ENCODE data around the gene FSTL4.
"Not testable (repeated sequence)": the region's sequence is repeated elsewhere in the genome, so short reads cannot be mapped to it uniquely, and the experiment has no call there.

Gene FSTL4

DNA sequence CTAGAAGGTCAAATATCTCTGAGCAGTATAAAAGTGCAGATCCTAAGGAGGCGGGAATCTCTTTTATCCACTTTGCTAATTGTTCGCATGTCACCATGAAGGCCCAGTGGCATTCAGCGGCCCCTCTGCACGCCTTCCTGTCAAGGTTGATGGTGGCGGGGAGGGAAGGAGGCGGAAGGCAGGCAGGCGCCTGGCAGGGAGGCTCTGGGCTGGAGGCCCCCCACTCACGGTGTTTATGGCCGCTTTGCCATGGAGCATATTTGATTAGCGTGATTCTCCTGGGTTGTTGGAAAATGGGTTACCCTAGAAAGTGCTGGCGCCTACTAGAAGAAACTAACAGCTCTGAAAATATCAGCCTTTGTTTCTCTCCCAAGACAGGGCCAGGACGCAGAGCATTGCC lies 209.6 kb downstream of the FSTL4 start:
- no peak for DNase-seq (ENCODE audit: low read depth)

DNA sequence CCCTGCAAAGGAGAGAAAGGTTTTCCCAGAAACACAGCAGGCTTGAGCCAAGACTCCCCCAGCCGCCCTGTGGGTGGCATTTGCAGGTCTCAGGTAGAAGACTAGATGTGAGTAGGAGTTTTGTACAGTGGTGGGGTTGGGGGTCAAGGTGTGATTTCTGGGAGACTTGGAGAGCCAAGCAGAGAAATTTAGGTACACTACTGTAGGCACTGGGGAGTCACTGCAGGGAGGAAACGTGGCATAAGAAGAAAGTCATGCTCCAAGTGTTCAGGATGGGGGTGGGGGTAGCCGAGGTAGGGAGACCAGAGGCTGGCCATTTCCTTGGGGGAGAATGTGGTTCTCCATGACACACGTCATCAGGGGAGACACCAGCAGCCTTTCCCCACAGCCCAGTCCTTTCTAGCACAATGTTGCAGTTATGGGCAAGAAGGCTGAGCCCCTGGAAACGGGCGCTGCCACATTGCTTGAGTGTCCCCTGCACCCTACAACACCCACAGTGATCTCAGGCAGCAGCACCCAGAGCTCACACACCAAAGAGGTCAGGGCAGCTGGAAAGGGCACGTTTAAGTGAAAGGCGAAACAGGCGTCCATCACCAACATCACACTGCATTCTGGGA lies 210.5 kb downstream of the FSTL4 start:
- no peak for DNase-seq (ENCODE audit: low read depth)

DNA sequence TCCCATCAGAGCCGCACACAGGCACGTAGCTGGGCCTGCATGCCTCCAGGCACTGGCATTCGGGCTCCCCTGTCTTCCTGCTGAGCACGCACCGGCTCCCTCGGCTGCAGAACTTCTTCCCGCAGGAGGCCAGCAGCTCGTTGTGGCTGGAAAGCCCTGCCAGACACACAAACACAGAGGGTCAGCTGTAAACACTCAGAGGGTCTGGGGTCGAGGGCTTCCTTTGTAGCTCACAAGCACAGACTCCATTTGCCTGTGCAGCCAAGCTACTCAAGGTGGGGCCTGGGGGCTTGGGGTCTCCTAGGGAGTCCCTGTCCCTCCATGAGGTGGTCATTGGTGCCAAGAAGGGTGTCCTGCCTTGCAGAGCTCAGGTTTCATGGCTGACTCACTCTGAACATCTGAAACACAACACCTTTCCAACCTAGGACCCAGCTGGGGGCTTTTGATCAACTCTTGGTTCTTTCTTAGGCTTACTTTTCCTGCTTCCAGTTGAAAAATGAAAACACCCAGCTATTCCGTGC lies 211.4 kb downstream of the FSTL4 start:
- DNase-seq (ENCODE audit: low read depth): no peak

DNA sequence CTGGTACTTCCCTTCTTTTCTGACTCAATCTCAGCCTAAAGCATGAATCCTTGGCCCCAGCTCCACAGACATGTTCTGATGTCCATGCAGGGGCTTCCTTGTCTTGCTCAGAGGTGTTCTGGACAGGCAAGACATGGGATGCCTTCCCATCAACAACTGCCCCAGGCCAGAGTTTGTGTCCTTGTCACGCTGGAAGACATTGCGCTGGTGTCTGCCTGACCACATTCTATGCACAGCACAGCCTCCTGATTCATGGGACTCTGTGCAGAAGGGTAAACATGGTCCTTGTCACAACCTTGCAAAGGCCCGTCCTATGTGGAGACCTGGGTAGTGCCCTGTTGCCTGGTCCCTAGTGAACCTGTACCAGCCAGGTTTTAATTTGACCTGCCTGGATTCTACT lies 212.2 kb downstream of the FSTL4 start:
- no peak for DNase-seq (ENCODE audit: low read depth)

DNA sequence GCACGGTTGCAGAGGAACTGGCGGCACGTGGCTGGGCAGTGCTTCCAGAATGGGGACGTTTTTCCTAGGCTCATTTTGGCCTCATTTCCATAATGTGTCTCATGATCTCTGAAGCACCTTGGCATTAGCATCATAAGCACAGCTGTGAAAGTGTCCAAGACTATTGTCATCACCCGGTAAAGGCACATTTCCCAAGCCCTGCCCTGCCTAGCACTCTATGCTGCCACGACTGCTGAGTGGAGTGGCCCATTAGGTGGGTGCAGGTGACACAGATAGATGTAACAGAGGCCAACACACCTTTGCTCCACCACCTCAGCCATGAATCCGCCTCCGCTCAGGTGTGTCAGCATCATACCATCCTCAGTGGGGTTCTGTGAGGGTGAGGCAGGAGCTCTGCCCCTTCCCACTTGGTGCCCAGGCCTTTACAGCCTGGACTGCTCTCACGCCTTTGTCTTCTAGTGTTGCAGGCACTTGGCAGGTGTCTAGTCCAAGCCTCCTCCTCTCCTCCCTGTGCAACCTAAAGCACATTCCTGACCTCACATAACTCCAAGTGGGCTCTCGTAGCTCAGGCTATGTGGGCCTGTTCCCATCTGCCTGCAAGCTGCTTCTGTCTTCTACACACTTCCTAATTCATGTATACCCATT lies 213.0 kb downstream of the FSTL4 start:
- no peak for DNase-seq (ENCODE audit: low read depth)

DNA sequence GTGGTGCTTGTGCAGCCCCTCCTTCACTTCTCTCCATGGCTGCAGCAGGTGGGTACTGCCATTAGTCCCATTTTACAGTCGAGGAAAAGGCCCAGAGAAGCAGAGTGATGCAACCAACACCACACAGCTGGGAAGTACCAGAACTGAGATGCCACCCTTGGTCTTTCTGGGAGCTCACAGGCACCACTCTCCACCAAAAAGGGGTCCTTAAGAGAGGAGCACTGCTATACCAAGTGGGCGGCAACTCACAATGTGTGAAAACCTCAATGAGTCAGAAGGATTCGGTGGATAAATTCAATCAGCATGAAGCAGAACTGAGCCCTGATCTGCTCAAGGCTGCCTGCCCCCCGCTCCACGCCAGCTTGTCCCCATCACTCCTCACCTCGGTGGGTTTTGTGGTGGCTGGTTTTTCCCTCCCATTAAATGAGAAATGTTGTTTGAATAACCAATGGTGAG lies 213.7 kb downstream of the FSTL4 start:
- peak; percentile 42 for DNase-seq (ENCODE audit: low read depth)

DNA sequence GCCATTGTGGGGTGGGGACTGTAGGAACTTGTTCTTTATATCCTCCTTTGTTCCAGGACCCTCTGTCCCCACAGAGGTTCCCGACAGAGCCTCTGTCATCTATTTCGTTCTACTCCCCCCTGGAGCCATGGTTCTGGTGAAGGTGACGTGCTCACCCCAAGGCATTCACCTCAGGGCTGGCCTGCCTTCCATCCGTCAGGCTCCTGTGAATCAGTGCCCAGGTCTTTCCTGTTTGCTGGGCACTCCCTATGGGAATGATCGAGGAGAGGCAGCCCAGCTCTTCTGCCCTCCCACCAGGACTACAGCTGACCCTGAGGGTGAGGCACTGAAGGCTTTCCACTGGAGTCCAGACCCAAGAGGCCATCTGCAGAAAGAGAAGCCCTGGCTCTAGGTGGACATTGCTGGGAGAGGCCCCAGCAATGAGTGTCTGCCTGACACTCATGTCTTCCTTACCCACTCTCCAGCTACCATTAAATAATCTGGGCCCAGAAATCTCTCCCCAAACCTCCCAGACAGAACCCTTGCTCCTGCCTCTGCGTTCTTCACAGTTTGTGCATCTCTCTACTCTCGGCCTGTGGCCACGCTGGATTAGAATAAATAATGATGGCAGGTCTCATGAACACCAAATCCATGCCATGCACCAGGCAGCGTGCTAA lies 214.2 kb downstream of the FSTL4 start:
- DNase-seq (ENCODE audit: low read depth): no peak

DNA sequence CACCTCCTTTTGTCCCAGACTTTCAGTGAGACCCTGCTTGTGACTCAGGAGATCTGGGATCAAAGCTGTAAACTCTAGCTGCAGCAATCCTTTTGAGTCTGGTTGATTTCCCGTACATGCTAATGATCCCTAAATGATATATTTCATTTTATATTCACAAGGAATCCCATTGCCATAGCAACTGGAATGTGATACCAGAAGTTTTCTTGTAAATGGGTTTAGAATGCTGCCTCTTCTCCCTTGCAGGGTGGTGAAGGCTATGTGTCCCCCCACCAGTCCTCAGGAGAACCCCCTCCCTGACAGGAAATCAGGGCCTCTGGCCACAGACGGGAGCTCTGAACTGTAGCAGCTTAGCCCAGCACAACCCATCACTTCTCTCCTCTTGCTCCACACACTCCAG lies 215.0 kb downstream of the FSTL4 start:
- DNase-seq (ENCODE audit: low read depth): no peak

DNA sequence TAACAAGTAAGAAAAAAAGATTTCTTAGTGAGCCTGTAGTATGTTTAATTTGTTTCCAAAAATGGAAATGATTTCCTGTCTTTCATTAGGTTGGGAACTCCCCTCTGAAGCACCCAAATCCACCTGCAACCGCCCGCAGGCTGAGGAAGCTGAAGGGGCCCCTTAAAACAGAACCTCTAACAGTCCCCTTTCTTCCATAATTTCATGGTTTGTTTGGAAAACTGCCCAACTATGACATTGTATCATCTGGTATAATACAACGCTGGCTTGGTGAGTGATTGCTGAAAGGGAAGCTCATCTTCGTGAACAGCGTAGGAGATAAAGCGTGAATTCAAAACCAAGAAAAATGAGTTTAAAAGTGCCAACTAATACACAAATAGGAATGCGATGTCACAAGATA lies 215.5 kb downstream of the FSTL4 start:
- no peak for DNase-seq (ENCODE audit: low read depth)

DNA sequence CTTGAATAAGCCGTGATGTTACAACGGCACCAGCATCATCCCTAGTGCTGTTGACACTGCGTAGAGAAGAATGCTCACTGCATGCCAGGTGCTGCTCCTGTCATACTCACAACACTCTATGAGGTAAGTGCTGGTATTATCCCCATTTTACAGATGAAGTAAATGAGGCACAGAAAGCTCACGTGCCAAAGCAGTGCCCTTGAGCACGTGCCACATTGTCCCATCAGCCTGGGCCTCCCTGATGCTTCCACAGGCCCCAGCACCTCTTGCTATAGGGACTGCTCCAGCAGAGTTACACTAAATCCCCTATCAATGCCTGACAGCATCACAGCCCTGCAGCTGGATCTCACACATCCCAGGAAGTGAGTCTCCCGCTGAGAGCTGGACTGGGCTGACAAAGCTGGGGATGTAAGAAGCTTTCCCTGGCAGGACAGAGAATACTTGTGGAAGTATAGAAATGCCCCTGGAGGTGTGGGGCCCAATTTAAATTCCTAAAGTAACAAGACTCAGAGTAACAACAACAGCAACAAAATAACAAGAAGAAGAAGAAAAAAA lies 216.1 kb downstream of the FSTL4 start:
- DNase-seq (ENCODE audit: low read depth): no peak

DNA sequence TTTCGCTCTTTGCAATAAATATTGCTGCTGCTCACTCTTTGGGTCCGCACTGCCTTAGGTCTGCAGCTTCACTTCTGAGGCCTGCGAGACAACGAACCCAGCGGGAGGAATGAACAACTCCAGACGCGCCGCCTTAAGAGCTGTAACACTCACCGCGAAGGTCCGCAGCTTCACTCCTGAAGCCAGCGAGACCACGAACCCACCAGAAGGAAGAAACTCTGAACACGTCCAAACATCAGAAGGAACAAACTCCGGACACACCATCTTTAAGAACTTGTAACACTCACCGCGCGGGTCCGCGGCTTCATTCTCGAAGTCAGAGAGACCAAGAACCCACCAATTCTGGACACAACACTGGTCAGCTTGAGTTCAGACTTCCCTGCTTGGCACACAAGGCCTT lies 217.1 kb downstream of the FSTL4 start:
- DNase-seq (ENCODE audit: low read depth): not testable (repeated sequence)

DNA sequence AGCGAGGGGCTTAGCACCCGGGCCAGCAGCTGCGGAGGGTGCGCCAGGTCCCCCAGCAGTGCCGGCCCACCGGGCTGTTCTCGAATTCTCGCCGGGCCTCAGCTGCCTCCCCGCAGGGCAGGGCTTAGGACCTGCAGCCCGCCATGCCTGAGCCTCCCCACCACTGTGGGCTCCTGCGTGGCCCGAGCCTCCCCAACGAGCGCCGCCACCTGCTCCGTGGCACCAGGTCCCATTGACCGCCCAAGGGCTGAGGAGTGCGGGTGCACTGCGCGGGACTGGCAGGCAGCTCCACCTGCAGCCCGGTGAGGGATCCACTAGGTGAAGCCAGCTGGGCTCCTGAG lies 217.9 kb downstream of the FSTL4 start:
- not testable (repeated sequence) for DNase-seq (ENCODE audit: low read depth)

DNA sequence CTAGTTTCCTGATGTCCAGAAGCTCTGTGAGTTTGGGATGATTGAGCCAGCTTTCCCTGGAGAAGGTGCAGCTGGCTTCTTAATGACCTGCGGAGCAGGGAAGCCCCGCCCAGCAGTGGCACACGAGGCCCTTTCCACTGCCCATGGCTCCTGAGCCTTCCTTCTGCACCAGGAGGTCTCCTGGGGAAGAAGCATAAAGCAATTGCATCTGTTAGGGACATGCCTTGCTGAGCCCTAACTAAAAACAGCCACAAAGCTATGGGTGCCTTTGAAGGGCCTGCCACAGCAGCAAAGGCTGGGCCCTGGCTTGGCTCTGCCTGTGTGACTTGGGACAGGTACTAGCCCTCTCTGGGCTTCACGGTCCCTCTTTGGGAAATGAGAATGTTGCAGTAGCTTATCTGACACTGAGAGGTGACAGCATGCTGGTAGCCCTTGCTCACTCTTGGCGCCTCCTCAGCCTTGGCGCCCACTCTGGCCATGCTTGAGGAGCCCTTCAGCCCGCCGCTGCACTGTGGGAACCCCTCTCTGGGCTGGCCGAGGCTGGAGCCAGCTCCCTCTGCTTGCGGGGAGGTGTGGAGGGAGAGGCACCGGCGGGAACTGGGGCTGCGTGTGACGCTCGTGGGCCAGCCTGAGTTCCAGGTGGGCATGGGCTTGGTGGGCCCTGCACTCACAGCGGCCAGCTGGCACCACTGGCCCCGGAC lies 218.4 kb downstream of the FSTL4 start:
- no peak for DNase-seq (ENCODE audit: low read depth)

DNA sequence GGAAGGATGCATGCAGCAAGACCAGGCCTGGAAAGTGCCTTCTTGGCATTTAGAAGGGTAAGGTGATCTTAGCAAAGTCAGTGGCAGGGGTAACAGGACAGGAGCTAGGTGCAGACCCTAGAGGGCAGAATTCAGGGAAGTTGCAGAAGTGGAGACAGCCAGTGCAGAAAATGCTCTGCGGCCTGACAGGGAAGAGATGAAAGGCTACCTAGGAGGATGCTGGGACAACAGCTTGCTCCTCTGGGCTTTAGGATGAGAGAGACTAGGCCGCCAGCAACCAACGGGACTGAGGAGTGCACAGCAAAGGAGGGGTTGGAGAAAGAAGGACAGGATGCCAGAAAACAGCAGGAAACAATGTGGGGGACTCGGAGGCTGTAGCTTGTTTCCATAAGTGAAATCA lies 219.9 kb downstream of the FSTL4 start:
- DNase-seq (ENCODE audit: low read depth): no peak

DNA sequence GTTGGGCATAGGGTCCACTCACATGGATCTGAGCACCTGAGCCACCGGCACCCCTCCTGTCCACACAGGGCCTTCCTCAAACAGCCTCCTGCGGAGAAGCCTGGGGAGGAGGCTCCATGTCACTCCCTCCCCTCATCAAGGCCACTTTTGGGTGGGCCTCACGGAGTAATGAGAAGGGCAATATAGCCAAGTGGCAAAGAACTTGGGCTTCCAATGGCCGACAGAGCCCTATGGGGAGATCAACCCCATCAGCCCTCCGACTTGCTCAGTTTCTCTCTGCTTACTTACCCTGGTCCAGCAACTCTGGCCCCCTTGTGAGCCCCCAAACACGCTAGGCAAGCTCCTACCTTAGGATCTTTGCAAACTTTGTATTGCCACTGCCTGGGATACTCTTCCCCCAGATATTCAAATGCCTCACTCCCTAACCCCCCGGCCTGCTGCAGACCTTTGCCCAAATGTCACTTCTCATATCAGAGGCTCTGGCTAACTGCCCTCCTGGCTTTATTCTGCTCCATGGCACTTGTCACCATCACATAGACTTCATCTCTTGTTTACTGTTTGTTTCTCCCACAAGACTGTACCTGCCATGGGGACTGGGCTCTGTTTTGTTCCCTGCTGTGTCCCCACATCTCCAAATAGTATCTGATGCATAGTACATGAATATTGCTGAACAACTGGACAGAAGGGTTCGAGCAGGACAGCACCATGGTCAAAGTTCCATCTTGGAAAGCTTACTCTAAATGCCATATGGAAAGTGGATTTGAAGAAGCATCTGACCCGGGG lies 220.8 kb downstream of the FSTL4 start:
- no peak for DNase-seq (ENCODE audit: low read depth)

DNA sequence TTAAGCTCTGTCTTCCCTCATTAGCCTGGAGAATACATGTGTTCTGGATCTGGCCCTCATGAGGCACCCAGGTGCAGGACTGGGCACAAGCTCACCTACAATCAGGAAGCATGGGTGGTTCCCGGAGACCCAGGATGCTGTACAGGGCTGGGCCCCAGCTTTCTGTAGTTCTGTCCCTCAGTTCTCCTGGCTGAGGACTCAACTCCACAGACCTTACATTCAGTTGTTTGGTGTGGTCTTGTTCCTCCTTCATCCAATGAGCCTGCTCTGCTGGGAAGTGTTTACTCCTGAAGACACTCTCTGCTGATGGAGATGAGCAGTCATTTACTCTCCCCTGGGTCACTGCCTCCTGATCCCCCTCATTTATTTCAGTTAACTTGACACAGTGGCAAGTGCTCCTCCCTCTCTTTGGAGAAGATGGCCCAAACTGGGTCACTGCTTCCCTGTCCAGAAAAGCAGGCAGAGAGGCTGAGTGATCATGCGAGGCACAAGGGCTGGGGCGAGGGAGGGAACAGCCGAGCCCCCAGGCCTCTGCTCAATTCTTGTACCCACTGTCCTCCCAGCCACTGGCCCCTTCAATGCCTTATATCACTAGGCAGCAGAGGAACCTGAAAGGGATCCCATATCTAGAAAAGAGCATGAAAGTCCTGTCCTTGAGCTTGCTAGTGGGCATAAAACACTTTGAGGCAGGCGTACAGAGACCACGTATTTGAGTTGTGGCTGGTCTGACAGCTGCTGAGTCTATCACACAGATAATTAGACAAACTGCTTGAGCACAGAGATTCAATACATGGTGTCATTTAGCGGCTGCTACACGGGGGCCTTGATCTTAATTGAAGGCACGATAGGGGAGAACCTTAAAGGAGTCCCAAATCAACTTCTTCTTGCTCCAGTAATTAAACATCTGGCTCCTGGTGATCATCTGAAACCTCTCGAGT lies 221.7 kb downstream of the FSTL4 start:
- DNase-seq (ENCODE audit: low read depth): no peak

DNA sequence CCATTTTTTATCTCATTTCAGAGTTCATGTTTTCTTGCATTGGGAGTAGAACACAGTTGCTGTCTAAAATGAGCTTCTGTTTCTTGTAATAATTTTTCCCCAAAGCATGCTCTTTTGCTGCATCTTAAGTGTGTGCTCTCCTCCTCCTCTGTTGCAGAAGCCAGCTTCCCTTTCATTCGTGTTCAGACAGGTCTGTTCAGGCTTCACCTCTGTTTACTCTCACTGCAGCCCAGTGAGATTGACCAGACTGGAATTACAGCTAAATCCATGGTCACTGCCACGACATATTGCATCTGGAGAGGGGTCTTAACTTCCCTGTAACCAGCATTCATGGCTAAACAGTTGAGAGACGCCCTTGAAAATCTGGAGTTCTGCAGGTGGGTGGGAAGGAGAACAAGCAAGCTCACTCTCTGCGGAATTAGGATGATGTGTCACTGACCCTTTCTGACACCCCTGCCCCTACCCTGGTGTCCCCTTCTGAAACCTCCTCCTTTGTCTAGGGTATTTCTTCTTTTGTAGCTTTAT lies 223.2 kb downstream of the FSTL4 start:
- no peak for DNase-seq (ENCODE audit: low read depth)

DNA sequence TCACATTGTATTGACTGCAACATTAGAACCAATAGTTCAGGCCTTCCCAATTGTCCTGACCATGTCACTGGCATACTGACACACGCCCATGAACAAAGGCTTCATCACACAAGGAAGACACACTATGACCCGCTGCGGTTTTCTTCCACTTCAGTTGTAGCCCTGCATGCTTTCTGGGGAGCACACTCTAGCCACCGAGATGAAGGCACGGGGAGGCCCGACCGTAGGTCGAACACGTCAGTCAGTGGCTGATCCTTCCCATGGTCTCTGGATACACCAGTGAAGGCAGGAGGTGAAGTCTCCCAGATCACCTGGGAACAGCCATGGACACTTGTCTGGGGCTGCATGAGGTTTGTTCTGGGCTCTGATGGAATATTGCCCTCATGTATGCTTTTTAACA lies 224.7 kb downstream of the FSTL4 start:
- no peak for DNase-seq (ENCODE audit: low read depth)

DNA sequence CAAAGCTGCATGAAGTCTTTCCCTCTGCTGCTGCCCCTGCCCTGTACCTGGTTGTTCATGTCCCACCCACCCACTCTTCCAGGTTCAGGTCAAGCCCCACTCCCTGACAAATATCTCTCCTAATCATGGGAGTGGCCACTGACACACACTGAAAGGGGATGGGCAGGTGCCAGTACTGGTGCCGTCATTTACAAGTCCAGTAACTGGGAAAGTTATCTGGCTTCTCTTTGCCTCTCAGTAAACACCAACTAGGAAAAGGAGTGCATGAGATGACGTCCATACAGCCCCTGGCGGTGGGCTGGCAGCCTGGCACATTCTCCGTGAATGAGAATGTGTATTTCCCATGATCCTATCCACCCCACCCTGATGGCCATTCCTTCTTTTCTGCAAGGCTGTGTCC lies 225.2 kb downstream of the FSTL4 start:
- no peak for DNase-seq (ENCODE audit: low read depth)

DNA sequence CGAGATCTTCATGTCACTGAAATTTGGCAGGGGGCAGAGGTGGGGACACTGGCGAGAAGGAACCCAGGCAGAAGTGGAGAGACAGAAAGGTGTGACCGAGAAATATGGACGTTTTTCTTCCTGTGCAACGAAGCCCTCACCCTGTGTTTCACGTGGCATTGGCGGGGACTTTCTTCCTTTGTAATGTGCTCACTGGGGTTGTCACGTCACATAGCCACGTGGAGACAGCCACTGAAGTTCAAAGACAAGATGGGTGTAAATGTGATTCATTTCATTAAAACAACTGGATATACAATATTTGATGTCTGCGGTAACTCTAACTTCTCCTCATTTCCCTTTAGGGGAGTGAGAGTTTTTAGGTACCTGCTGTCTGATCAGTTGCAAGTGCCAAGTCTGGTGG lies 225.7 kb downstream of the FSTL4 start:
- DNase-seq (ENCODE audit: low read depth): no peak
